ENCODE data around the gene KCNIP3. TPM values are rescaled to one million over a fixed set of nuclear protein-coding genes. Genes with fewer than 3 reads are reported as not detected.
"Not testable (repeated sequence)": the region's sequence is repeated elsewhere in the genome, so short reads cannot be mapped to it uniquely, and the experiment has no call there.

Gene KCNIP3
- total RNA-seq, 1 donor = 2.6 TPM

GRCh38 chr2:95429748-95430467, 132.8 kb downstream of the KCNIP3 start:
- DNase-seq (ENCODE audit: low read depth); H3K4me3 ChIP-seq (ENCODE audit: low read depth, low read length): not testable (repeated sequence)

- DNase-seq (ENCODE audit: low read depth) = not testable (repeated sequence)
These were observed 136.2 kb downstream of the KCNIP3 start for GRCh38 chr2:95433373-95433772.

GRCh38 chr2:95433973-95434372, 136.8 kb downstream of the KCNIP3 start:
- DNase-seq (ENCODE audit: low read depth); H3K4me3 ChIP-seq (ENCODE audit: low read depth, low read length): not testable (repeated sequence)

More at GRCh38 chr2:95433373-95433772, 136.2 kb downstream of the KCNIP3 start:
- not testable (repeated sequence) for H3K4me3 ChIP-seq (ENCODE audit: low read depth, low read length)

- not testable (repeated sequence) for H3K4me3 ChIP-seq (ENCODE audit: low read depth, low read length)
- DNase-seq (ENCODE audit: low read depth) = peak; percentile 55
These were observed 137.4 kb downstream of the KCNIP3 start for GRCh38 chr2:95434507-95435076.

- not testable (repeated sequence) for DNase-seq (ENCODE audit: low read depth); H3K4me3 ChIP-seq (ENCODE audit: low read depth, low read length)
These were observed 138.2 kb downstream of the KCNIP3 start for GRCh38 chr2:95435162-95435871.

Other genes with a start within 250 kb of the KCNIP3 start
- 30.0 and 32.0 TPM in 2 replicates for gene MRPS5, start 175.5 kb upstream of the KCNIP3 start, total RNA-seq
- 10.8 and 12.6 TPM in 2 replicates for gene ZNF514, start 137.5 kb upstream of the KCNIP3 start, total RNA-seq
- 6.1 and 7.8 TPM in 2 replicates for gene ZNF2, start 131.5 kb upstream of the KCNIP3 start, total RNA-seq
- gene ZNF892, start 89.8 kb upstream of the KCNIP3 start, total RNA-seq = 4.2 and 5.6 TPM in 2 replicates
- under 0.01 and 0.32 TPM in 2 replicates for gene PROM2, start 22.9 kb upstream of the KCNIP3 start, total RNA-seq
- 26.3 and 28.3 TPM in 2 replicates for gene FAHD2A, start 105.4 kb downstream of the KCNIP3 start, total RNA-seq
- not detected in 2 replicates for gene TRIM43B, start 187.4 kb downstream of the KCNIP3 start, total RNA-seq

Data from fibroblast of villous mesenchyme (primary cell).